Measurements from ENCODE around the gene DDC.

GRCh38 chr7:50513166-50513871, 51.9 kb downstream of the DDC start:
- TF ChIP-seq CTCF (IDR thresholded peaks at IDR 0.05) (no peak), POLR2A (IDR thresholded peaks at IDR 0.05) (no peak)
